ENCODE measurements around the gene PDE11A. TPM values are rescaled to one million over a fixed set of nuclear protein-coding genes. Genes with fewer than 3 reads are reported as not detected.

Gene PDE11A
- total and polyA plus RNA-seq, 9 donors = 0.15 to 2.0 (median 0.42) TPM; not detected in 1

- no peak overlapping the region for H3K4me3 ChIP-seq
- no peak for DNase-seq
- H3K27ac ChIP-seq = no peak overlapping the region
- H3K4me1 ChIP-seq (ENCODE audit: insufficient read depth) = no peaks in the 10 kb centered on the region
- intact Hi-C loops (cut with DNase I) = no loop called here
- WGBS, 3 donors = 77 to 85% (median 80%) methylated on average over 3 of the region's 3 CpGs
- H3K36me3 ChIP-seq = no peaks in the 10 kb centered on the region
- no peaks in the 10 kb centered on the region for H3K9me3 ChIP-seq
- no peaks in the 10 kb centered on the region for H3K27me3 ChIP-seq
- TF ChIP-seq POLR2A (IDR thresholded peaks at IDR 0.05) = no peak
- TF ChIP-seq CTCF (IDR thresholded peaks at IDR 0.05) = no peak
- TF ChIP-seq EP300 (IDR thresholded peaks at IDR 0.05) = no peak
Observed at GRCh38 chr2:177578454-177578853, 494.1 kb downstream of the PDE11A start.

GRCh38 chr2:177577075-177577474 is 495.5 kb downstream of the PDE11A start:
- H3K36me3 ChIP-seq = no peaks in the 10 kb centered on the region
- H3K27me3 ChIP-seq = no peaks in the 10 kb centered on the region
- no peaks in the 10 kb centered on the region for H3K4me1 ChIP-seq (ENCODE audit: insufficient read depth)
- H3K9me3 ChIP-seq = no peaks in the 10 kb centered on the region
- DNase-seq = no peak
- H3K27ac ChIP-seq = no peak overlapping the region
- 92 to 95% (median 94%) methylated on average over 1 of the region's 1 CpG for WGBS, 3 donors
- no peak for TF ChIP-seq CTCF (IDR thresholded peaks at IDR 0.05)
- no peak for TF ChIP-seq POLR2A (IDR thresholded peaks at IDR 0.05)
- TF ChIP-seq EP300 (IDR thresholded peaks at IDR 0.05) = no peak
- H3K4me3 ChIP-seq = no peak overlapping the region
- intact Hi-C loops (cut with DNase I) = no loop called here

GRCh38 chr2:177575358-177575757 is 497.2 kb downstream of the PDE11A start:
- H3K9me3 ChIP-seq = no peaks in the 10 kb centered on the region
- TF ChIP-seq EP300 (IDR thresholded peaks at IDR 0.05) = no peak
- TF ChIP-seq POLR2A (IDR thresholded peaks at IDR 0.05) = no peak
- no peak for TF ChIP-seq CTCF (IDR thresholded peaks at IDR 0.05)
- H3K27me3 ChIP-seq = no peaks in the 10 kb centered on the region
- DNase-seq = no peak
- no peak overlapping the region for H3K27ac ChIP-seq
- intact Hi-C loops (cut with DNase I) = no loop called here
- 92 to 99% (median 95%) methylated on average over 2 of the region's 2 CpGs for WGBS, 3 donors
- H3K4me1 ChIP-seq (ENCODE audit: insufficient read depth) = no peaks in the 10 kb centered on the region
- H3K4me3 ChIP-seq = no peak overlapping the region
- no peaks in the 10 kb centered on the region for H3K36me3 ChIP-seq

- H3K27ac ChIP-seq = no peak overlapping the region
- intact Hi-C loops (cut with DNase I) = no loop called here
- TF ChIP-seq CTCF (IDR thresholded peaks at IDR 0.05) = no peak
- no peak for TF ChIP-seq POLR2A (IDR thresholded peaks at IDR 0.05)
- no peak for TF ChIP-seq EP300 (IDR thresholded peaks at IDR 0.05)
- H3K9me3 ChIP-seq = no peaks in the 10 kb centered on the region
- no peak overlapping the region for H3K4me3 ChIP-seq
- H3K4me1 ChIP-seq (ENCODE audit: insufficient read depth) = no peaks in the 10 kb centered on the region
- no peaks in the 10 kb centered on the region for H3K36me3 ChIP-seq
- DNase-seq = no peak
- no peaks in the 10 kb centered on the region for H3K27me3 ChIP-seq
- 86 to 91% (median 90%) methylated on average over 7 of the region's 7 CpGs for WGBS, 3 donors
Observed at GRCh38 chr2:177574356-177574755, 498.2 kb downstream of the PDE11A start.

Small RNA genes within 50 kb of the gene (small RNA-seq; reads per million reads assigned to genes)
- gene AC011998.1 (not detected), gene RNU6-629P (not detected)

Other genes starting within 250 kb of the PDE11A start
- gene RBM45, start 39.7 kb upstream of the PDE11A start, total RNA-seq = 10 to 100 TPM in 4 of 7 donors, 1 to 10 TPM in 3; 6.8 to 15.0 (median 11.8) TPM
- 1 to 10 TPM; 5.6 to 7.2 TPM for gene RBM45, start 39.7 kb upstream of the PDE11A start, polyA plus RNA-seq
- 1 to 10 TPM in 6 of 7 donors, under 1 TPM in 1; 0.60 to 5.2 (median 1.7) TPM for gene OSBPL6, start 121.7 kb upstream of the PDE11A start, total RNA-seq
- gene OSBPL6, start 121.7 kb upstream of the PDE11A start, polyA plus RNA-seq = 1 to 10 TPM in 1 of 2 donors, under 1 TPM in 1; 0.67 to 7.4 TPM